Skeletal muscle tissue (tissue), 4 donors: ENCODE measurements around the gene KRTAP16-1. TPM values are rescaled to one million over a fixed set of nuclear protein-coding genes. Genes with fewer than 3 reads are reported as not detected.

Source experiments
- H3K27ac ChIP-seq: one replicate; pipeline ENCODE4 v1.7.0; 2013; ENCODE audit warnings: mild to moderate bottlenecking, low read depth, low read length, inconsistent platforms
- H3K27me3 ChIP-seq, 3 donors: one replicate each; pipeline ENCODE4 v1.7.0; 2013; ENCODE audit warnings: low read length in 3 of 3; ENCODE audit not compliant: control insufficient read depth in 3 of 3, insufficient read depth in 3 of 3
- H3K36me3 ChIP-seq, 3 donors: one replicate each; pipeline ENCODE4 v1.7.0; 2013; ENCODE audit warnings: low read length in 3 of 3; ENCODE audit not compliant: control insufficient read depth in 3 of 3, insufficient read depth in 3 of 3
- H3K4me1 ChIP-seq, 3 donors: one replicate each; pipeline ENCODE4 v1.7.0; 2013; ENCODE audit warnings: low read length in 3 of 3, mild to moderate bottlenecking in 3 of 3; ENCODE audit not compliant: control insufficient read depth in 3 of 3, insufficient read depth in 3 of 3
- H3K4me3 ChIP-seq, 3 donors: one replicate each; pipeline ENCODE4 v1.7.0; 2013; ENCODE audit warnings: low read length in 3 of 3
- H3K9ac ChIP-seq, 3 donors: one replicate each; pipeline ENCODE4 v1.7.0; 2013; ENCODE audit warnings: low read length in 3 of 3, mild to moderate bottlenecking in 3 of 3, moderate library complexity in 2 of 3, low read depth in 1 of 3
- H3K9me3 ChIP-seq, 3 donors: one replicate each; pipeline ENCODE4 v1.7.0; 2013; ENCODE audit warnings: low read length in 3 of 3; ENCODE audit not compliant: control insufficient read depth in 3 of 3
- total RNA-seq: library from RNA; depleted of rRNA; stranded (reverse); fragments of >200 nt; gene quantifications from one replicate; pipeline ENCODE4 v1.2.3, GENCODE V29; 2014
- donor health status: Osteomylitis.

The KRTAP16-1 gene
- total RNA-seq, 1 donor from 2014 or later: not detected

DNA sequence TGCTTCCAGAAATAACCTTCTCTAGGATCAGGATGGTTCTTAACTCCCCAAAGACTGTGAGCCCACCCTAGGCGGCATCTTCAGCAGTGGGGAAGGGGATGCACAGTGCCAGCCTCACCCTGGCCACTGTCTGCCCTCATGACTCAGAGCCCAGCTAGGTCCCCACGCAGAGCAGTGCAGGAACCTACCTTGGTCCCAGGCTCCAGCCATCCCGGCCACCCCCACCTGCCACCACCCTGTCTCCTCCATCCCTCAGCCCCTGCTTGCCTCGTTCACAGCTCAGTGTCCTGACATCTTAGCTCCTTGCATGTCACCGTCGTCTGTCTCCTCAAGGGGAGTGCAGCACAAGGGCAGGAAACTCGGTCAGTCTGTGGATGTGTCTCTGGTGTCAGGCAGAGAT, 22.5 kb upstream of the KRTAP16-1 start:
- Histone ChIP-seq H3K27ac (no peak overlapping the region), H3K36me3 (no peaks in the 10 kb centered on the region), H3K27me3 (peaks cover 0 to 7% (median 7%) of the 10 kb centered on the region in 3 donors), H3K9ac (no peak overlapping the region), H3K9me3 (no peaks in the 10 kb centered on the region), H3K4me3 (no peak overlapping the region), H3K4me1 (no peaks in the 10 kb centered on the region)

DNA sequence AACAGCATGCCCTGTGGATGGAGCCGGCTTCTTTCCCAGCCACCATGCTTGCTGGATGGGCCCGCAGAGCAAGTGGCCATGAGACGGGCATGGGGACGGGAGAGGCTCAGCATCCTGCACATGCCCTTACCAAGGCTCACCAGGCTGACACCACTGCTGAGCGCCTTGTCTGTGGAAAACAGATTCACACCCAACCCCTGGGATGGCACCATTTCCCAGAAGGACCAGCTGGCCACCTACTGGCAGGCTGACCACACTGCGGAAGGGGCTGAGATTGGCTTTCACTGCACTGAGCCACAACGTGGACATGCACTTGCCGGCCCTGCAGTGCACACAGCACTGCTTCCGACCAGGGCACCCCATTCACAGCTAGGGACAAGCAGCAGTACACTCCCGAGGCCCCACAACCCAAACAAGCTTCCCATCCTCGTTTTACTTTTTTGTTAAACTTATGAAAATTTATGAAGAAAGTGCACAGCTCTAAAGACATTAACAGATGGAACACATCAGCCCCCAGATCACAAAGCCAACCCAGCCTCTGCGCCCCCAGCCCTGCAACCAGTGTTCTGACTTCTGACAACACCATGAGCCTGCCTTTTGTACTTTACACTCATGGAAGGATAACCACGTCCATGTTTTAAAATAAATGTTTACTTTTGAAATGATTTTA, 20.3 kb upstream of the KRTAP16-1 start:
- Histone ChIP-seq H3K9ac (no peak overlapping the region), H3K9me3 (no peaks in the 10 kb centered on the region), H3K27me3 (peaks cover 0 to 4% (median 4%) of the 10 kb centered on the region in 3 donors), H3K27ac (no peak overlapping the region), H3K36me3 (no peaks in the 10 kb centered on the region), H3K4me3 (no peak overlapping the region), H3K4me1 (no peaks in the 10 kb centered on the region)

DNA sequence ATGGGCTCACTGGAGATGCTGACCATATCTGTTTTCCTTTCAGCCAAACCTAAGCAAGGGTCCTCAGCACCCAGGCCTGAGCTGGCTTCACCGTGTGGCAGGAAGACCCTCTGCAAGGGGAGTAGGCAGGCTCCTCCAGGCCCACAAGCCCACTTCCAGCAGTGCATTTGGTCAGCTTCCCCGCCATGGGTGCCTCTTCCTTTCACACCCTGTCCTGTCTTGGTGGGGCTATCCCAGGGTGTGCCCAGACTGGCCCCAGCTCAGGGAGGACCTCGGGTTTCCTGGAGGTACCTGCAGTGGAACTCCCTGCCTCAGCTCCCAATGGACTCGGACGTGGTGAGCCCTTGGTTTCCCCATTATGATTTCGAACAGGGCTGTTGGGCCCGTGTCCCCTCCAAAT, 19.1 kb upstream of the KRTAP16-1 start:
- Histone ChIP-seq H3K4me1 (no peaks in the 10 kb centered on the region), H3K36me3 (no peaks in the 10 kb centered on the region), H3K27ac (no peak overlapping the region), H3K27me3 (peaks cover 0 to 4% (median 3%) of the 10 kb centered on the region in 3 donors), H3K9me3 (no peaks in the 10 kb centered on the region), H3K4me3 (no peak overlapping the region), H3K9ac (peak overlapping the region in 1 of 3 donors; percentile 16)

DNA sequence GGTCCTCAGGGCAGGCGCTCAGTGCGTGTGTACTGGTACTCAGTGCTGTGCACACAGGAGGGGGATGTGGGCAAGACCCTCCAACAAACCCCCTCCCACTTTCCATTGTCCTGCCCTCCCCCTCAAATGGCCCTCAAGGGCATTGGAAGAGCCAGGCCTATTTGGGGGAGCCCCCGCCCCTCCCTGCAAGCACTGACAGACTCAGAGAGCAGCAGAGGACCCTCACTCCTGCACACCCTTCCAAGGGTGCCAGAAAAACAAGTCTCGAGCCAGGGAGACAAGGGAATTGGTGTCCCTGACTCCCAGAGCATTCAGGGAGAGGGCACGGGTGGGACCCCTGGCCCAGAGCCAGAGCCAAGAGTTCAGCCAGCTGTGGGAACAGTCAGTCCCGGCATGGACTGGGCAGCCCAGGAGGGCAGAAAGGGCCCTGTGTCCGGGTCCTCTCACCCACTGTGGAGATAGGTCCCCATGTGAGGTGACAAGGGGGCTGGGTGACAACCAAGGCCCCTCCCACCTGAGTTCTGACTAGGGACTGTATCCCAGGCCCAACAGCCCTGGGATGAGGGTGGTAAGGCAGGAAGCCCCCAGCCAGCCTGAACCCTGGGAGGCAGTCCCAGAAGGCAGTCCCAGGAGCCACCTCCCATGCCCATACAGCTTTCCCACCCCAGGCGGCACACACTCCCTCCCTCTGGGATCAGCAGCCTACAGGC, 18.5 kb upstream of the KRTAP16-1 start:
- Histone ChIP-seq H3K4me3 (no peak overlapping the region), H3K9ac (no peak overlapping the region), H3K36me3 (no peaks in the 10 kb centered on the region), H3K27me3 (peaks cover 0 to 4% (median 0%) of the 10 kb centered on the region in 3 donors), H3K9me3 (no peaks in the 10 kb centered on the region), H3K4me1 (no peaks in the 10 kb centered on the region), H3K27ac (no peak overlapping the region)

DNA sequence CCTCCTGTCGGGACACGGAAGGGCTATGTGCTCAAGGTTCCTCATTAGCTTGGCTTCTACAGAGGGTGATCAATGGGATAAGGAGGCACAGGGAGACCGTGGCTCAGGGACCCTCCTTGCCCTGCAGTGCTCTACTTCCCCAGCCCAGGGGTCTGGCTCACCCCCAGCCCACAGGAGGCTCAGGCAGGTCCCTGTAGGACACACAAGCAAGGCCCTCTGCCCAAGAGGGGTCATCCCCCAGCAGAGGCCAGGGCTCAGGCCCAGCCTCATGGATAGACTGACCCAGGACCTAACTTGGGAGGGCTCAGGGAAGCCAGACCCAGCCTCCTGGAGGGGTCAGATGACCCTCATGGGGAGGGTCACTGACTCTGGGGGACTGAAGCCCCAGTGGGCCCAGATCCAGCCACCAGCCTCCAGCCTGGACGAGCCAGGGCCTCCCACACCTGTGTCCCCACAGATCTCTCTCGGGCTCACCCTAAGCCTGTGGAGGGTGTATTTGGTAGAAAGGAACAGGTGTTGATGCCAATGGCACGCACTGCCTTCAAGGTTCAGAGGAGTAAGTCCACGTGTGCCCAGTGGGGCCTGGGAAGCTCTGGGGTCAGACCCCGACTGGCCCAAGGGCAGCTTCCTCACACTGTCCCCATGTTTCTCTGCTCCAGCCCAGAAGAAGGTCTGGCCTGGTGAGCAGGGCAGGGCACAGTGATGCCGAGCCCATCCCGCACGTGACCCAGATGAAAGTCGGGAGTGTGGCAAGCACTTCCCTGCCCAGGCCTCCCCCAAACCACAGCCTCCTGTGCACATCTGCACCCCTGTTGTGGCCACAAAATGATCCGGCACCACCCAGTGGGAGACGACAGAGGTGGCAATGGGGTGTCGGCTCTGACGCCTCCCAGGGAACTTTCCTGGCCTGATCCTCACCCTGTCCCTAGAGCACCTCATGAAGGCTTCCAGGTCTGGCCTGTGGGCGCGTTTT, 17.4 kb upstream of the KRTAP16-1 start:
- Histone ChIP-seq H3K9ac (no peak overlapping the region), H3K4me1 (no peaks in the 10 kb centered on the region), H3K36me3 (no peaks in the 10 kb centered on the region), H3K4me3 (no peak overlapping the region), H3K9me3 (no peaks in the 10 kb centered on the region), H3K27me3 (peaks cover 0 to 4% (median 0%) of the 10 kb centered on the region in 3 donors), H3K27ac (no peak overlapping the region)

DNA sequence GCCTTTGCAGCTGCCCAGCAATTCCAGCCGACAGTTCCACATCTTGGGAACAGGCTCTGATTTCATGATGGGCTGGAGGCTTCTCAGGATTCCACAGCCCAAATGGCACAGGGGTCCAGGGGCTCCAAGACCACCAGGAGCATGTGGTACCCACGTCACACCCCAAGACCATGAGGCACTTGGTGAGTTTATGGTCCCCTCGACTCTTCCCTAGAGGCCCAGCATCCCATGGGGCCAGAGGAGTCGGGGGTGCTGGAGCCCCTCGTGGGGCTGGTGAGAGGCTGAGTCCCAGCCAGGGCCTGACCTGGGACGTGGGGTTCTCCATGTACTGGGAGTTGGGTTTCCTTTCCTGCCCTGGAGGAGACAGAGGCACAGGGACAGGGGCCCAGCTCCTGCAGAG, 16.5 kb upstream of the KRTAP16-1 start:
- H3K4me1 ChIP-seq: no peaks in the 10 kb centered on the region
- H3K27me3 ChIP-seq: peaks cover 0 to 4% (median 0%) of the 10 kb centered on the region in 3 donors
- no peak overlapping the region for H3K9ac ChIP-seq
- no peak overlapping the region for H3K4me3 ChIP-seq
- H3K27ac ChIP-seq: no peak overlapping the region
- no peaks in the 10 kb centered on the region for H3K9me3 ChIP-seq
- no peaks in the 10 kb centered on the region for H3K36me3 ChIP-seq

DNA sequence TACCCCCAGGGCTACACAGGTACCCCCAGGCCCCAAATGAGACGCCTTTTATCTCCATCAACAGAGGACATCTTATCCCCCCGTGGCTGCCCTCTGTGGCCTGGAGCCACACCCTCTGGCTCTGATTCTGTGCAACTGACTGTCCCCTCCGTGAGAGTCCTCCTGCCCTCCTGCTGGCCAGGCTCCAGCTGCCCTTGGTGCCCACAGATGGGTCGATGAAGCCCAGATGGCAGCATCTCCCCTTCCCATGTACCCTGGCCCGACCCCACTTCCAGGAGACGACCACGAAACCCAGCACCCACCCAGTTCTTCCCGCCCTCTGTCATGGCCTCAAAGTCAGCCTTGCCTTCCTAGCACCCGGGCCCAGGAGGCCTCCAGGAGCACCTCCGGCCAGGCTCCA, 16.0 kb upstream of the KRTAP16-1 start:
- H3K4me3 ChIP-seq: no peak overlapping the region
- H3K27ac ChIP-seq: no peak overlapping the region
- H3K9ac ChIP-seq: no peak overlapping the region
- no peaks in the 10 kb centered on the region for H3K4me1 ChIP-seq
- H3K36me3 ChIP-seq: no peaks in the 10 kb centered on the region
- peaks cover 0 to 4% (median 0%) of the 10 kb centered on the region in 3 donors for H3K27me3 ChIP-seq
- H3K9me3 ChIP-seq: no peaks in the 10 kb centered on the region

DNA sequence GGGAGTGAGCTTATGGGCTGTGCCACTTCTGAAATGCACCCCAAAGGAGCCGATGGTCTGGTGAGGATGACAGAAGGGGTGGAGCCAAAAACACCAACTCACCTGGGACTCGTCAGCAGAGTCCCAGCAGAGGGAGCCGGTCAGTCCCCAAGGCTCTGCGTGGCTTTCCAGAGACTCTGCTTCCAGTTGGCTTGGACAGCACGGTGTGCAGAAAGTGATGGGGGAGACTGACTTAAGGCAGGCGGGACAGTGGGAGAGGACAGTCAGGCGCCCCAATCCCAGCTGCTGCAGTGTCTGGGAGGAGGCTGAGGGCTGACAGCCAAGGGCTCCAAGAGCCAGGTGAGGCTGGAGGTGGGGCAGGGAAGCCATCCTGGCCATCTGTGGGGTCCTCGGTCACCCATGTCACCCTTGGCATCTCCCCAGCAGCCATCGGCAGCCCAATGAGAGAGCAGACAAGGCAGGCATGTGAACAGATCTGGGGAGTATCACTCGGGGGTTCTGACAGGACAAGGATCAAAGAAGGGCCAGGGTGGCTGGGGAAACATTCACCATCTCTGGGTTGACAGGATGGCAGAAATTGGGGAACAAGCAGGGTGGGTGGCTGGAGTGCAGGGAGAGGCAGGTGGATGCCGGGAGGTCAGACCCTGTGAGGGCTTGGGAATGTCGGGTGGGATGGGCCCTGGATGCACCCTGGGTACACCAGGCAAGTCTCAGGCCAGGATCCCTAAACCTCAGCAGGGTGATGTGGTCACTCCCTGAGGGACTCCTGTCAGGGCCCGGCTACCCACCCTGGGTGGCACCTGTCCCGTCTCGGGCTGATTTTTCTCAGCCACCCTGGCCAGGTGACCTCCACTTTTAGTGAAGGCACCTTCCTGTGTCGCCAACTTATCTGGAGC, 15.3 kb upstream of the KRTAP16-1 start:
- no peak overlapping the region for H3K9ac ChIP-seq
- H3K27ac ChIP-seq: no peak overlapping the region
- H3K4me3 ChIP-seq: no peak overlapping the region
- no peaks in the 10 kb centered on the region for H3K4me1 ChIP-seq
- H3K27me3 ChIP-seq: peaks cover 0 to 4% (median 0%) of the 10 kb centered on the region in 3 donors
- no peaks in the 10 kb centered on the region for H3K36me3 ChIP-seq
- peaks cover 0 to 3% (median 0%) of the 10 kb centered on the region in 3 donors for H3K9me3 ChIP-seq
